Activated CD4-positive, alpha-beta T cell treated with anti-CD3 and anti-CD28 coated beads, Interleukin-10, Interleukin-2, amounts not matched to agents 100 ng/mL and 50 ng/mL, durations not matched to agents 16 hours and 8 hours (primary cell): Measurements from ENCODE around the gene CD34.
"Not testable (repeated sequence)": the region's sequence is repeated elsewhere in the genome, so short reads cannot be mapped to it uniquely, and the experiment has no call there.

Experiments
- DNase-seq: peaks from one replicate; pipeline ENCODE4 v3.0.0-alpha.2; 2020

The CD34 gene

GRCh38 chr1:207897188-207897587 lies 13.7 kb downstream of the CD34 start:
- no peak for DNase-seq

DNA sequence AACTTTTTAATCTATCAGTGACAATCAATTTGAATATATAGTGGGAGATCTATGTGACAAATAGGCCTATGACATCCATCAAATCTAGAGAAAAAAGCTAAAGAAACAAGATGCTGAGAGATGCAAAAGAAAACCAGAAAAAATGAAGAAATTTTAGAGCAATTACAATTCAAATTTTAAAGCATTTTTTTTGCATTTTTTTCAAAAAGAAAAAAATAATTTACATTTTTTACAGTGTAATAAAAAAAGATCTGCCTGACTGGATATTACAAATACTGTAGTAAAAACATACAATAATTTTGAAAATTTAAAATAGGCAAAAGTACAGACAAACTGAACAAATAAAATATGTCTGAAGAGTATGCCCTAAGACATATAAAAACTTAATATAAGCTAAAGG lies 14.4 kb downstream of the CD34 start:
- DNase-seq: no peak

GRCh38 chr1:207894704-207895103 lies 16.2 kb downstream of the CD34 start:
- DNase-seq: no peak

DNA sequence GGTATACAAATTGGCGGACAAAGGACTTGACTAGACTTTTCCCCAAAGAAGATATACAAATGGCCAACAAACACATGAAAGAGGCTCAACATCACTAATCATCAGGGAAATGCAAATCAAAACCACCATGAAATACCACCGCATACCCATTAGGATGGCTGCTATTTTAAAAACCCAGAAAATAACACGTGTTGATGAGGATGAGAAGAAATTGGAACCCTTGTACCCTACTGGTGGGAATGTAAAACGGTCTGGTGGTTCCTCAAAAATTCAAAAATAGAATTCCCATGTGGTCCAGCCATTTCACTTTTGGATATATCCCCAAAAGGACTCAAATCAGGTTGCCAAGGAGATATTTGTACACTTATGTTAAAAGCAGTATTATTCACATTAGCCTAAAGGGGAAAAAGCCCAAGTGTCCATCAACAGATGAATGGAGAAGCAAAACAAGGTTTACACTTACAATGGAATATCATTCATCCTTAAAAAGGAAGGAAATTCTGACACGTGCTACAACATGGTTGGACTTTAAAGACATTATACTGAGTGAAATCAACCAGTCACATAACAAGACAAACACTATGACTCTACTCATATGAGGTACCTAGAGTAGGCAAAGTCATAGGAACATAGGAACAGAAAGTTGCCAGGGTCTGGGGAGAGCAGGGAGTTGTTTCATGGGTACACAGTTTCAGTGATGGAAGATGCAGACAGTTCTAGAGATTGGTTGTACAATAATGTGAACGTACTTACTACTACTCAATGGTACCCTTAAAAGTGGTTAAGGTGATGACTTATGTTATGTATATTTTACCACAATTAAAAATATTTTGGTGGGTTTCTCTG lies 17.0 kb downstream of the CD34 start:
- no peak for DNase-seq

DNA sequence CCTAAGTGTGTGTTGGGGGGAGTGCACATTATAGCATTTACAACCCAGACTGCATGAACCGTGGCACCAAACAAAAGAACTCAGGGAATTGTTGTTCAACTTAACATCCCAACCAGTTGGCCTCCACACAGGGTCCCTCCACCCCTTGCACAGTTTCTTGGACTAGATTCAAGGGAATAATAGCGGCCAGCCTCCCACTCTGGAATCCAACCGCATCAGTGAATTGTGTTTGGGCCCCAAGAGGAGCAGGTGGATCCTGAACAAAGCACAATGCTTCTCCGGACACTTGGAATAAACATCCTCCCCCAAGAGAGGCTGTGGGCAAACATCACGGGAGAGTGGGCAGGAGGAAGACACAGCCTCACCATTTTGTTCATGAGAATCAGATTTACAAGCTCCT lies 18.2 kb downstream of the CD34 start:
- no peak for DNase-seq

- no peak for DNase-seq
Measured at GRCh38 chr1:207891148-207891547, 19.8 kb downstream of the CD34 start.

- DNase-seq: no peak
Measured at GRCh38 chr1:207890136-207890738, 20.7 kb downstream of the CD34 start.

DNA sequence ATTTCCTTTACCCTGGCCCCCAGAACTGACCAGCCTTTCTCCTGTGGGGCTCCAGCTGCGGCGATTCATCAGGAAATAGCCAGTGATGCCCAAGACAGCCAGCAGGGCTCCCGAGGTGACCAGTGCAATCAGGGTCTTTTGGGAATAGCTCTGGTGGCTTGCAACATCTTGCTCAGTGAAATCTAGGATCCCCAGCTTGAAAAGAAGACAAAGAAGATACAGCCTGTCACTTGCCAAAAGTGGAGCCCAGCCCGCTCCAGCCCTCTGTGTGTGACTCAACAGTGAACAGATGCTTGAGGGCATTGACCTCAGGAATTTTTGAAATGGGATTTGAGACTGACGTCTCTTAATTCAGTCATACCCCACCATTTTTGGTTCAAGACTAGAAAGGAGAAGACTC lies 22.3 kb downstream of the CD34 start:
- DNase-seq: no peak

DNA sequence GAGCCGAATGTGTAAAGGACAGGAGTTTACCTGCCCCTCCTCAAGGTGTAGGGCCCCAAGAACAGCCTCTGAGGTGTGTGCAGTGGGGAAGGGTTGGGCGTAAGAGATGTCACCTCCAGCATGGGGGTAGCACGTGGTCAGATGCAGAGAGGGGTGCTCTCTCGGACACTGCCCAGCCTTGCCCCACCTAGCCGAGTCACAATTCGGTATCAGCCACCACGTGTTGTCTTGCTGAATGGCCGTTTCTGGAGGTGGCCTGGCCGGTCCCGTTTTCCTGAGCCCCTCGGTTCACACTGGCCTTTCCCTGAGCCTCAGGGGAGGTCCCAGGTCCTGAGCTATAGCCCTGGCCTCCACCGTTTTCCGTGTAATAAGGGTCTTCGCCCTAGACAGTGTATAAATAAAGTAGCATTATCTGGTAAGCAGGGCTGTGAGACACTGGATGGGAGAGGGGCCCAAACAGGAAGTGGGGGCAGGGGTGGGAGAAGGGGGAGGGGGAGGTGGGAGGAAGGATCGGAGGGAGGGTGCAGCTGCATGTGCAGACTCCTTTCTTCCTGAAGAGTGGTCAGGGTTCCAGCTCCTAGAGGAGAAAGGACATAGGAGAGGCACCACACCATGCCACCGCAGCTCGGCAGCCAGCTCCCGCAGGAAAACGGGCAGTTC lies 23.3 kb downstream of the CD34 start:
- no peak for DNase-seq

DNA sequence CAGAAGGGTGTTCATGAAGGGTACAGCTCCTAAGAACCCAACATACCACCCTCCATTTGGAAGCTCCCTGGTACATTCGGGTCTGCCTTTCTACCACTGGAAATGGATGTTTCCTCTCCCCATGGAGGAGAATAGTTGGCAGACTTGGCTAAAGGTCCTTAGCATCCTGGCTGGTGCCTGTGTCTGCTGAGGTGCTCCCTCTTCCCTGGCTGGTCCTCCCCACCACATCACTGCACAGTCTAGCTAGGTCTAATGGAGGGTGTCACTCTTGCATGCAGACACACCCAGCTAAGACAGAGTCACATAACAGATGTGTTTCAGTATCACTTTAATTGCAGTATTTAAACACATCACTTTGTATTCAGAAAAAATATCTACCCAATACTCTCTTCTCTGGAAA lies 24.7 kb downstream of the CD34 start:
- DNase-seq: no peak

GRCh38 chr1:207885129-207886032 lies 25.5 kb downstream of the CD34 start:
- DNase-seq: peak; percentile 78

GRCh38 chr1:207884266-207885029 lies 26.5 kb downstream of the CD34 start:
- no peak for DNase-seq

DNA sequence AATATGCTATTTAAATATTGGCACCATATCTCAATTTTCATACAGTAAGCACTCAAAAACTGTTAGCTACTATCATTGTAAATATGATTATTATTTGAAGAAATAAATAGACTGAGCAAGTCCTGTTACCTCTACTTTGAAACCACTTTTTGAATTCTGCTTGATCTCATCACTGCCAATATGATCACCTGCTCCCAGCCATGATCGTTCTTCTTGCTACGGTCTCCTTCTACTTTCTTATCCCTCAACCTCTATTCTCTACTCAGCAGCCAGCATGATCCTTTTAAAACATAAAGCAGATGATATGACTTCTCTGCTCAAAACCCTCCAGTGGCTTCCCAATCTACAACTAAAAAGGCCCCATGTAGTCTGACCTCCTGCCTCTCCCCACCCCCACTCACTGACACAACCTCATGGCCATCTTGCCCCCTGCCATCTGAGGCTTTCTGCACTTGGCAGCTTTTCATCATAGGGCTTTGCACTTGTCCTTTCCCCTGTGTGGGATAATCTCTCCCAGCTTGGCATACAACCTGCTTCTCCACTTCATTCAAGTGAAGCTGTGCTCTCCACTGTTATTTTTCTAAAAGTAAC lies 27.2 kb downstream of the CD34 start:
- no peak for DNase-seq

DNA sequence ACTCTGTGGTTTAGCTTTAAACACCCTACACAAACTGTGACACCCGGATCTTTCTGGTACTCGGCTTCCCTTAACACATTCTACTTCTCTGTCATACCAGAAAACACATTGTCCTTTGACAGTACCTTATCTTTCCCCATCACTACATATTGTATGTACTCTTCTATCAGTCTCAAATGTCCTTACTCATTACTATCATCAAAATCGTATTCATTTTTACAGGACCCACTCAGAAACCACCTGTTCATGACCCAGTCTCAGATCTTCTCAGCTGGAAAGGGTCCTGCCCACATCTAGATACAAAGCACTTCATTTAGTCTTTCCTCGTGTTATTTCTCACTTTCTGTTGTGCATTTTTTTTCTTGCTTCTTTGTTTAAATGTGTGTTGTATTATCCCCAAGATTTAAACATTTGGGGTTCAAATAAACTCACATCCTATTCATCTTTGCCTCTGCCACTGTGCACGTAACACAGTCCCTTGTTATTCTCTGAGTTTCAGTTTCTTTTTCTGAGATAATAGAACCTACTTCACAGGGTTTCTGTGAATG lies 27.7 kb downstream of the CD34 start:
- peak; percentile 48 for DNase-seq

DNA sequence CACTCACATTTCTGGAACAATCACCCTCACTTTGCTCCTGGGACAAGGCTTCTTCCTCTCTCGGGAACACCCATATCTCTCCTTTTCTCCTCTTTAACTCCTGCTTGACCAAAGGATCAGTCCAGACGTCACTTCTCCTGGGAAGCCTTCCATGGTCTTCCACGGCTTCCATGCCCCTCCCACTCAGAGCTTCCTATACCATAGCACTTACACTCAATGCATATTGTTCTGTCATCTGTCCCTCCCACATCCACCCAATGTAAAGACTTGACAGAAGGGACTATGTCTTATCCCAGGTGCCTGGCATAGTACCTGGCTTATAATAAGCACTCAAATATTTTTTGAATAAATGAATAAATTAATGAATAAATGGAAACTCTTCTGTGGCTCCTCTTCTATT lies 28.2 kb downstream of the CD34 start:
- DNase-seq: no peak

GRCh38 chr1:207878939-207879338 lies 32.0 kb downstream of the CD34 start:
- DNase-seq: no peak

GRCh38 chr1:207877914-207878313 lies 33.0 kb downstream of the CD34 start:
- not testable (repeated sequence) for DNase-seq

- DNase-seq: no peak
Measured at GRCh38 chr1:207876131-207876530, 34.8 kb downstream of the CD34 start.

DNA sequence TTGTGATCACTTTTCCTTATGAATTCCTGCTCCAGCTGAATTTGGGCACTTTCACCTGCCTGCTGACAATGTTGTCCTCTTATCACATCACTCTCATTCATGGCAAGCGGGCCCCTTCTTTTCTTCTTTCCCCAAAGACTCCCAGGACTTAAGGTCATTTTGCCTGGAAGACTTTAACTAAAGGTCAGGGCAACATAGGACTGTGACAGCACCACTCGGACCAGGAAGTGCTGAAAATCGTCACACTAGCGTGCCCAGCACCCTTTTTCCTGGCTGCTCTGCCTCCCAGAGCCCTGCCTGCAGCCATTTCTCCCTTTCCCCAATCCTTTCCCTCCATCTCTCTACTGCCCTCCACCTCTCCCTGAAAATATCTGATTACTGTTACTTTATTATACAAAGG lies 35.4 kb downstream of the CD34 start:
- no peak for DNase-seq

DNA sequence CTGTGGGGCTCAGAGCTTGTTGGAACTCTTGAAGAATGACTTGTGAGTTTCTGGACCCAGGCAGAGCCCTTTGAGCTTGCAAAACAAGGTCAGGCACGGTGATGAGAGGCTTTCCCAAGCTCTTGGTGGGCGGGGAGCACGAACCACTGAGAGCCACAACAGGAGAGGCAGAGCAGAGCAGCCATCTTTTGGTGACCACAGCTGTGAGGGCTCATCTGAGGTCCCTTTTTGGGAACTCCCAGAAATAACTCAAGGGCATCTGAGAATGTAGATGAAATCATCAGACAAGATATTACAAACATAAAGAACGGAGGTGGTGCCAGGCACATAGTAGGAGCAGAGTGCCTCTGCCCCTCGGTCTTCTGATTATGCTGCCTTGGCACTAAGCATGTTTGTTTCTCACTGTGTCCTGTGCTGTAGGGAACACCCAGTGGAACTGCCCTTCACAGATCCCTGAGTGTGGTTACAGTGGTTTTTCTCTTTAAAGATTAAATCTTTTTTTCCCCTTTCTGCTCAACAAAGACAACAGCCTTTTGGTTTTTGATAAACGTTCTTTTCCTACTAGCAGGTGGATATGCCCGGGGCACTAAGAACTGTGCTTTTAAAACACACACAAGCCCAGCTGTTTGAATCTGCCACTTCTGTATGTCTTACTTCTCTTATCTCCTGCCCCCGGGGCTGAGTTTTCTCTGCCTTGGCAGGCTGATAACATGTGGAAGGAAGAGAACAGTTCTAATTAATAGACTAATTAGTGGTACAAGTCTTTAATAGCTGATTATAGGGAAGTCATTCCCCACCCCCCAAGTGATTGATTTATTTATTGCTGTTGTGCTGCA lies 37.7 kb downstream of the CD34 start:
- DNase-seq: peak; percentile 39

DNA sequence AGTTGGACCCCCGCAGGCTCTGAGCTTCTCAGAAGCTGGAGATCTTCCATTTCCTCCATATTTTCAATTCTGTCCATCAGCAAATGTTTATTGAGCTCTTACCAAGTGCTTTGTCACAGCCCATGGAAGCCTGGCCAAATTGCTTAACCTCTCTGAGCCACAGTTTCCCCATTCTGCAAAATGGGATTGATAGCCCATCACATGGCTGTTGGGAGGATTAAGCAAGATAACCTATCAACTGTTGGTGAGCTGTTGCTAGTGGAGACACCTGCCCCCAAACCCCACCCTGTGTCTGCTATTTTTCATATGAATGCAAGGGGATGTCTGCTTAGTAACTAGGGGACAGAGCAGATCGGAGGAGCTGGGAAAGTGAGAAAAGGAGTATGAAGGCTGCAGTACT lies 38.3 kb downstream of the CD34 start:
- DNase-seq: no peak
